ENCODE measurements around the gene RNF40.

GRCh38 chr16:30738984-30739951 is 22.9 kb upstream of the RNF40 start:
- TF ChIP-seq POLR2A (IDR thresholded peaks at IDR 0.05; ENCODE audit: low read length) (no peak), GATA1 (IDR thresholded peaks at IDR 0.05; ENCODE audit: low read depth, low read length) (no peak)

Data from erythroblast (primary cell).